Measurements from ENCODE around the gene LRPAP1.

DNA sequence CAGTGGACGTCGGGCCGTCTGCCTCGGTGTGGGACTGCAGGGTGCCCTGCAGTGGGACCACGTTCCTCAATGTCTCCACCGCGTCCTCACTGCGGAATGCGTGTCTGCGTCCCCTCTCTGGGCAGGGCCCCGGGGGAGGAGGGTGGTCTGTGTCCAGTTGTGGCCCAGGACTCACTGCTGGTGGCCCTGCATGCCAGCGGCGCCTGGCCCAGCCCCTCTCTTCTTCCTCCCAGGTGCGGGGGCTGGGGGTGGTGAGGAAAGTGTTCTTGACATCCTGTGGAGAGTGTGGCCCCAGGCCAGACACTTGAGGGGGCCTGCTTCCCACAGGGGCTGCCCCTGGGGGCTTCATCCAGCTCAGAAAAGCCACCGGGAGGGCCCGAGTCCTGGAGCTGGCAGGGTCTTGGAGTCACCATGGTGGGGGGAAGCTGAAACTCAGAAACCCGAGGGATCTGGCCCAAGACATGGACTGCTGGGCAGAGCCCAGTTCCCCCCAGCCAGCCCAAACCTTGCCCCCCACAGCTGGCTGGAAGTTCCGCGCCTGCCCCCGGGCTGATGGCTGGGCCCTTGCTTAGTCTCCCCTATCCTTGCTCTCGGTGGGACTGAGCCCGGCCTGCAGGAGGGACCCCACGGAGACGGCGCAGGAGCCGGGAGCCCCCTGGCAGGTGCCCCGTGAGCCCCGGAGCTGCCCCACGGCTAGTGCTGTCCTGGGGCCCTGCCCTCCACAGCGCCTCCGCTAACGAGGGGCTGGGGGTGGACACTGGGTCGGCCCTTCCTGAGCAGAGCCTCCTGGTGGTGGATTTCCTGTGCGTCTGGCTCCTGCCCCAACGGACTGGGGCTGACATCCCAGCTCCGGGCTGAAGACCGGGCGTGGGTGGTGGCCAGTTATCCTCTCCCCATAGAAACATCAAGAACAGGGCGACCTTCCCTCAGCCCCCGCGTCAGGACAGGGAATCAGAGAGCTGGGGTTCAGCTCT is 66.2 kb downstream of the LRPAP1 start:
- TF ChIP-seq POLR2AphosphoS5 (IDR thresholded peaks at IDR 0.05; ENCODE audit: low read depth, low read length), result no peak
- TF ChIP-seq, protein P1, sequence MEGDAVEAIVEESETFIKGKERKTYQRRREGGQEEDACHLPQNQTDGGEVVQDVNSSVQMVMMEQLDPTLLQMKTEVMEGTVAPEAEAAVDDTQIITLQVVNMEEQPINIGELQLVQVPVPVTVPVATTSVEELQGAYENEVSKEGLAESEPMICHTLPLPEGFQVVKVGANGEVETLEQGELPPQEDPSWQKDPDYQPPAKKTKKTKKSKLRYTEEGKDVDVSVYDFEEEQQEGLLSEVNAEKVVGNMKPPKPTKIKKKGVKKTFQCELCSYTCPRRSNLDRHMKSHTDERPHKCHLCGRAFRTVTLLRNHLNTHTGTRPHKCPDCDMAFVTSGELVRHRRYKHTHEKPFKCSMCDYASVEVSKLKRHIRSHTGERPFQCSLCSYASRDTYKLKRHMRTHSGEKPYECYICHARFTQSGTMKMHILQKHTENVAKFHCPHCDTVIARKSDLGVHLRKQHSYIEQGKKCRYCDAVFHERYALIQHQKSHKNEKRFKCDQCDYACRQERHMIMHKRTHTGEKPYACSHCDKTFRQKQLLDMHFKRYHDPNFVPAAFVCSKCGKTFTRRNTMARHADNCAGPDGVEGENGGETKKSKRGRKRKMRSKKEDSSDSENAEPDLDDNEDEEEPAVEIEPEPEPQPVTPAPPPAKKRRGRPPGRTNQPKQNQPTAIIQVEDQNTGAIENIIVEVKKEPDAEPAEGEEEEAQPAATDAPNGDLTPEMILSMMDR (IDR thresholded peaks at IDR 0.05), result no peak; the same call in 1 of the 2 replicates

Measured in Panc1 (cell line).